Measurements from ENCODE around the gene ZBTB7C.

ZBTB7C gene

GRCh38 chr18:48152549-48152948 is 256.6 kb downstream of the ZBTB7C start:
- DNase-seq, result no peak

- no peak for DNase-seq
Measured at GRCh38 chr18:48151421-48152065, 257.6 kb downstream of the ZBTB7C start.

GRCh38 chr18:48149020-48149685 is 260.0 kb downstream of the ZBTB7C start:
- DNase-seq, result no peak

- no peak for DNase-seq
Measured at GRCh38 chr18:48142994-48143393, 266.2 kb downstream of the ZBTB7C start.

GRCh38 chr18:48142353-48142752 is 266.8 kb downstream of the ZBTB7C start:
- DNase-seq, result no peak

GRCh38 chr18:48140731-48141130 is 268.5 kb downstream of the ZBTB7C start:
- no peak for DNase-seq

GRCh38 chr18:48139431-48140347 is 269.5 kb downstream of the ZBTB7C start:
- peak in 4 of 56 donors; percentile 7 to 56 (median 23) for DNase-seq

- no peak for DNase-seq
Measured at GRCh38 chr18:48138660-48139430, 270.3 kb downstream of the ZBTB7C start.

- no peak for DNase-seq
Measured at GRCh38 chr18:48138210-48138609, 271.0 kb downstream of the ZBTB7C start.

GRCh38 chr18:48137374-48138081 is 271.7 kb downstream of the ZBTB7C start:
- no peak for DNase-seq

- no peak for DNase-seq
Measured at GRCh38 chr18:48136827-48137373, 272.3 kb downstream of the ZBTB7C start.

GRCh38 chr18:48136051-48136826 is 272.9 kb downstream of the ZBTB7C start:
- DNase-seq, result peak in 1 of 56 donors; percentile 27

GRCh38 chr18:48135436-48135966 is 273.7 kb downstream of the ZBTB7C start:
- no peak for DNase-seq

- no peak for DNase-seq
Measured at GRCh38 chr18:48134609-48135008, 274.6 kb downstream of the ZBTB7C start.

- no peak for DNase-seq
Measured at GRCh38 chr18:48133671-48134251, 275.4 kb downstream of the ZBTB7C start.

- DNase-seq, result no peak
Measured at GRCh38 chr18:48132797-48133655, 276.2 kb downstream of the ZBTB7C start.

GRCh38 chr18:48131042-48131441 is 278.1 kb downstream of the ZBTB7C start:
- DNase-seq, result no peak

GRCh38 chr18:48129621-48130082 is 279.5 kb downstream of the ZBTB7C start:
- DNase-seq, result no peak

Data from amygdala (tissue), 56 donors.